ENCODE measurements around the gene PCCA.

The PCCA gene

GRCh38 chr13:100297413-100297812 lies 208.5 kb downstream of the PCCA start:
- TF ChIP-seq CTCF (IDR thresholded peaks at IDR 0.05; ENCODE audit: low read depth, low read length, missing control alignments) = no peak
- H3K4me3 ChIP-seq (replicated peaks; ENCODE audit: low read depth, low read length) = no peak overlapping the region
- DNase-seq (ENCODE audit: extremely low read depth, low read depth) = no peak

GRCh38 chr13:100298116-100298681 lies 209.3 kb downstream of the PCCA start:
- no peak for DNase-seq (ENCODE audit: extremely low read depth, low read depth)
- no peak overlapping the region for H3K4me3 ChIP-seq (replicated peaks; ENCODE audit: low read depth, low read length)
- no peak for TF ChIP-seq CTCF (IDR thresholded peaks at IDR 0.05; ENCODE audit: low read depth, low read length, missing control alignments)

- H3K4me3 ChIP-seq (replicated peaks; ENCODE audit: low read depth, low read length) = no peak overlapping the region
- no peak for DNase-seq (ENCODE audit: extremely low read depth, low read depth)
- no peak for TF ChIP-seq CTCF (IDR thresholded peaks at IDR 0.05; ENCODE audit: low read depth, low read length, missing control alignments)
Measured at GRCh38 chr13:100298691-100299090, 209.8 kb downstream of the PCCA start.

- TF ChIP-seq CTCF (IDR thresholded peaks at IDR 0.05; ENCODE audit: low read depth, low read length, missing control alignments) = no peak
- H3K4me3 ChIP-seq (replicated peaks; ENCODE audit: low read depth, low read length) = no peak overlapping the region
- no peak for DNase-seq (ENCODE audit: extremely low read depth, low read depth)
Measured at GRCh38 chr13:100300243-100300642, 211.3 kb downstream of the PCCA start.

- no peak overlapping the region for H3K4me3 ChIP-seq (replicated peaks; ENCODE audit: low read depth, low read length)
- DNase-seq (ENCODE audit: extremely low read depth, low read depth) = no peak
- TF ChIP-seq CTCF (IDR thresholded peaks at IDR 0.05; ENCODE audit: low read depth, low read length, missing control alignments) = no peak
Measured at GRCh38 chr13:100300708-100301107, 211.8 kb downstream of the PCCA start.

GRCh38 chr13:100301418-100301817 lies 212.5 kb downstream of the PCCA start:
- DNase-seq (ENCODE audit: extremely low read depth, low read depth) = no peak
- no peak for TF ChIP-seq CTCF (IDR thresholded peaks at IDR 0.05; ENCODE audit: low read depth, low read length, missing control alignments)
- no peak overlapping the region for H3K4me3 ChIP-seq (replicated peaks; ENCODE audit: low read depth, low read length)

GRCh38 chr13:100302391-100302790 lies 213.5 kb downstream of the PCCA start:
- no peak overlapping the region for H3K4me3 ChIP-seq (replicated peaks; ENCODE audit: low read depth, low read length)
- no peak for TF ChIP-seq CTCF (IDR thresholded peaks at IDR 0.05; ENCODE audit: low read depth, low read length, missing control alignments)

More at GRCh38 chr13:100302391-100302790, 213.5 kb downstream of the PCCA start:
- DNase-seq (ENCODE audit: extremely low read depth, low read depth) = no peak
